ENCODE measurements around the gene ACTR2.

DNA sequence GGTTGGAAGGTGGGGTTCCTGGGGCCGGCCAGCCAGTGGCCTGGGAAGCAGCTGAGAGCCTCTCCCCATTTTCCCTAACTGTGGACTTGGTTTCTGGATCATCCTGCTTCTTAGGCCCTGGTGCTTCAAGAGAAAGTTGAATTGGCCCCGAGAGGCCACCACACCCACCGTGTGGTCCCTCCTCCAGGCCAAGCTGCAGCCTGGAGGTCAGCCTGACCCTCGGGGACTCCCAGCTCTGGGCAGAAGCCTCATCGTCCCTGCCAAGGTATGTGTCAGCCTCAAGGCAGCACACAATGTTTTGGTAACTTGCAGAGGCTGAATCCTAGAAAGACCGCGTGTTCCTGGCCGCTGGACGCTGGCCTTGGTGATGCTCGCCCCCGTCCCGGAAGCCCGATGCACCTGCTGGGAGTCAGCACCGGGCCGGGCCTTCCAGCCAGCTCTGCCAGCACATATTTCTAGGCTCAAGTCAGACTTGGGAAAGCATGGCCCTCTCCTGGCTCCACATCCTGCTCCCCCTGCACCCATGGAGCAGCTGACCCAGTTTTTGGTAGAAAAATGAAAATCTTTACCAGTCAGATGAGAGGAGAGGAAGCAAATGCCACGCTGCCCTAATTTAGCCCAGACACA, 72.6 kb downstream of the ACTR2 start:
- TF ChIP-seq, protein P1, sequence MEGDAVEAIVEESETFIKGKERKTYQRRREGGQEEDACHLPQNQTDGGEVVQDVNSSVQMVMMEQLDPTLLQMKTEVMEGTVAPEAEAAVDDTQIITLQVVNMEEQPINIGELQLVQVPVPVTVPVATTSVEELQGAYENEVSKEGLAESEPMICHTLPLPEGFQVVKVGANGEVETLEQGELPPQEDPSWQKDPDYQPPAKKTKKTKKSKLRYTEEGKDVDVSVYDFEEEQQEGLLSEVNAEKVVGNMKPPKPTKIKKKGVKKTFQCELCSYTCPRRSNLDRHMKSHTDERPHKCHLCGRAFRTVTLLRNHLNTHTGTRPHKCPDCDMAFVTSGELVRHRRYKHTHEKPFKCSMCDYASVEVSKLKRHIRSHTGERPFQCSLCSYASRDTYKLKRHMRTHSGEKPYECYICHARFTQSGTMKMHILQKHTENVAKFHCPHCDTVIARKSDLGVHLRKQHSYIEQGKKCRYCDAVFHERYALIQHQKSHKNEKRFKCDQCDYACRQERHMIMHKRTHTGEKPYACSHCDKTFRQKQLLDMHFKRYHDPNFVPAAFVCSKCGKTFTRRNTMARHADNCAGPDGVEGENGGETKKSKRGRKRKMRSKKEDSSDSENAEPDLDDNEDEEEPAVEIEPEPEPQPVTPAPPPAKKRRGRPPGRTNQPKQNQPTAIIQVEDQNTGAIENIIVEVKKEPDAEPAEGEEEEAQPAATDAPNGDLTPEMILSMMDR (IDR thresholded peaks at IDR 0.05; ENCODE audit: insufficient read depth, low read length, poor library complexity, severe bottlenecking), result no peak
- TF ChIP-seq EZH2phosphoT487 (conservative IDR thresholded peaks at IDR 0.05; ENCODE audit: low read length), result no peak

All from SU-DHL-6 (cell line).